GM21529 (cell line): Measurements from ENCODE around the gene RNF19B.
"Not testable (repeated sequence)": the region's sequence is repeated elsewhere in the genome, so short reads cannot be mapped to it uniquely, and the experiment has no call there.

Source experiments
- ATAC-seq: cut with Tn5 transposase; IDR thresholded peaks from one replicate; pipeline ENCODE4 v1.9.1; 2021; ENCODE audit not compliant: unreplicated experiment

RNF19B gene

DNA sequence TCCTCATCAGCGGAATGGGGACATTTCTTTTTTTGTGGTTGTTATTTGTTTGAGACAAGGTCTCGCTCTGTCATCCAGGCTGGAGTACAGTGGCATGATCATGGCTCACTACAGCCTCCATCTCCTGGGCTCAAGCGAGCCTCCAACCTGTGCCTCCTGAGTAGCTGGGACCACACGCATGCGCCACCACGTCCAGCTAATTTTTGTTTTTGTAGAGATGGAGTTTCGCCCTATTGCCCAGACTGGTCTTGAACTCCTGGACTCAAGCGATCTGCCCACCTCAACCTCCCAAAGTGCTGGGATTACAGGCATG lies 28.7 kb upstream of the RNF19B start:
- not testable (repeated sequence) for ATAC-seq

- peak; percentile 79 for ATAC-seq
These were observed 28.1 kb upstream of the RNF19B start for GRCh38 chr1:32992489-32993323.

- ATAC-seq = peak; percentile 30
These were observed 27.3 kb upstream of the RNF19B start for GRCh38 chr1:32991819-32992488.

- ATAC-seq = no peak
These were observed 26.8 kb upstream of the RNF19B start for GRCh38 chr1:32991386-32991785.

GRCh38 chr1:32990887-32991286 lies 26.3 kb upstream of the RNF19B start:
- ATAC-seq = no peak

- ATAC-seq = no peak
These were observed 24.8 kb upstream of the RNF19B start for GRCh38 chr1:32989160-32990050.

DNA sequence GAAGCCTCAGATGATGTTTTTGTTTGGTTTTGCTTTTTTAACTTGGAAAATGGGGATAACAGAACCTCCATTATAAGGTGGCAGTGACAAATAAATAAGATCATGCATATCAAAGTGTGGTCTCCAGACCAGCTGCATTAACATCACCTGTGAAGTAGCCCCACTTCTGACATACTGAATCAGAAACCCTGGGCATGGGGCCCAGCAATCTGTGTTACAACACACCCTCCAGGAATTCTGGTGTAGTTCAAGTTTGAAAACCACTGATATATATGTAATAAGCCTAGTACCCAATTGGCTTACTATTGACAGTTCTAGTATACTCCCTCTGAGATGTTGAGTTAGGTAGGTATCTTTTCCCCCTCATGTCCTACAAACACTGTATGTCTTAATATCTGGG lies 24.1 kb upstream of the RNF19B start:
- no peak for ATAC-seq

DNA sequence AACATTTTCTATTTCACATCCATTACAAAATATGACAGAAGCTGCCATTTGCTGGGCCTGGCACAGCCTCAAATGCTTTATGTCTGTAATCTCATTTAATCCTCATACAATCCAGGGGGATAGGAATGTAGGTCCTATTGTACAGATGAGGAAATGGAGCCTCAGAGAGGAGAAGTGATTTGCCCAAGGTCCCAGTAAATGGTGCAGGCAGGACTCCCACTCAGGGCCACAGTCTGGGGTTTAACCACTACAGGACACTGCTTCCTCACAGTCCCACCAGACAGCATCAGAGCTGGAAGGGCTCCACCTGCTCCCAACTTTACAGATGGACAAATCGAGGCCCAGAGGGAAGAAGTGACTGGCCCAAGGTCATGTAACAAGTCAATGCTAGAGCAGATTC lies 20.6 kb upstream of the RNF19B start:
- no peak for ATAC-seq

GRCh38 chr1:32984455-32985171 lies 20.0 kb upstream of the RNF19B start:
- no peak for ATAC-seq

DNA sequence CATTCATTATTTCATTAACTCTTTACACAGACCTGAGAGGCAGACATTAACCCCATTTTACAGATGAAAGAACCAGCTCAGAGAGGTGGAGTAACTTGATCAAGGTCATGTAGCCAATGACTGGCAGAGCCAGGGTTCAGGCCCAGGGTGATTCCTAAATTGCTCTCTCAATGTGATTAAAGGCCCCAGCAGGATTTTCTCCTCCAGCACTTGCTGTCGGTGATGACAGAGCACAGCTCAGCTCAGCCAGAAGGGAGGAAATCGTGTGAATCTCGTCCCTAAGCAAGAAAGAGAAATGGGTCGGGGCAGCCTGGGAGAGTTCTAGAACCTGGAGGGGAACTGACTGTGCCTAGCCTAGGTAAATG lies 19.5 kb upstream of the RNF19B start:
- no peak for ATAC-seq

GRCh38 chr1:32983020-32983419 lies 18.4 kb upstream of the RNF19B start:
- no peak for ATAC-seq

DNA sequence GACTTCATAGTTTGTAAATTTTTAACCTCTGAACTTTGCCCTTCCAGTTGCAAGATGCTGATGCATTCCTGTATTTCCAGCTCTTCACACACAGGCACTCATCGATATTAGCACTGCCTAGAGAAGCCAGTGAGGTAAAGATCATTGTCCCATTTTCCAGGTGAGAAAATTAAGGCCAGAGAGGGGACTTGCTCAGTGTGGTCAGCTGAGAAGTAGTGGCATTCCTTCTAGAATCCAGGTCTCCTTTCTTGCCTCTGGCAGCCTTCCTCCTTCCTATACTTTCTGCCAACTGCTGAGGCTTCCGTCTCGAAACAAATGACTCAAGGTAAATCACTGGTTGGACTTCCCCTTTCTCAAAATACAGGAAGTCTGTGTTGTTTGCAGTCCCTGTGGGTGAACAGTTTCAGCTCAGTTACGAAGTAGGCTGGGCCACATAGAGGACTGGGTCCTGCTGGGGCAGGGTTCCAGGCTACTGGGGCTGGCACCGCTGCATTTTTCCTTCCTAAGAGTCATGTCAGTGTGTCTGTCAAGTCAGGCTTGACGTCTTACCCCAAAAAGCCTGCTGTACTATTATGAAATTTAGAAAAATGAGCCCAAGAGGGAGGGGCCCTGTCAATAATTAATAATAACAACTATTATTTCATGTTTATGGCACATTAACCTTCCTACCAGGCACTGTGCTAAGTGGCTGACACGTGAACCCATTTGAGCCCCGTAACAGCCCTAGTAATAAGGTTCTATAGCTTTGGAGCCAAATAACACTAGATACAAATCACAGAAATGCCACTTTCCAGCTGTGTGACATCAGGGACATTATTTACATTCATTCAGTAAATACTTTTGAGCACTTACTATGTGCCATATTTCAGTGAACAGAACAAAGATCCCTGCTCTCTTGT lies 16.6 kb upstream of the RNF19B start:
- ATAC-seq = peak; percentile 91

DNA sequence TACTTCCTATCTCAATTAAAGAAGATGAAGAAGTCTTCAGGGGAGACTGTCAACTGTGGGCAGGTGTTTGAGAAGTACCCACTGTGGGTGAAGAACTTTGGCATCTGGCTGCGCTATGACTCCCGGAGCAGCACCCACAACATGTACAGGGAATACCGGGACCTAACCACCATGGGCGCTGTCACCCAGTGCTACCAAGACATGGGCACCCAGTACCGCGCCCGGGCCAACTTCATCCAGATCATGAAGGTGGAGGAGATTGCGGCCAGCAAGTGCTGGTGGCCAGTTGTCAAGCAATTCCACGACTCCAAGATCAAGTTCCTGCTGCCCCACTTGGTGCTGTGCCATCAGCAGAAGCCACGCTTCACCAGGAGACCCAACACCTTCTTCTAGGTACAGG lies 15.5 kb upstream of the RNF19B start:
- ATAC-seq = no peak

DNA sequence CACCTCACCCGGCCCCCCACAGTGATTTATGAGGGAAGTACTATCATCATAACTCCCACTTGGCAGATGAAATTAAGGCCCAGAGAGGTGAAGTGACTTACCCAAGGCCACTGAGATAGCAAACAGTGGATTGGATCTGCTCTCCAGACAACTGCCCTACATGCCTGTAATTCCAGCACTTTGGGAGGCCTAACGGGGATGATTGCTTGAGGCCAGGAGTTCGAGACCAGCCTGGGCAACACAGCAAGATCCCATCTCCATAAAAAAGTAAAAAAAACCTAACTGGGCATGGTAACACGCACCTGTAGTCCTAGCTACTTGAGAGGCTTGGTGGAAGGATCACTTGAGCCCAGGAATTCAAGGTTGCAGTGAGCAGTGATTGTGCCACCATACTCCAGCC lies 14.2 kb upstream of the RNF19B start:
- ATAC-seq = no peak

DNA sequence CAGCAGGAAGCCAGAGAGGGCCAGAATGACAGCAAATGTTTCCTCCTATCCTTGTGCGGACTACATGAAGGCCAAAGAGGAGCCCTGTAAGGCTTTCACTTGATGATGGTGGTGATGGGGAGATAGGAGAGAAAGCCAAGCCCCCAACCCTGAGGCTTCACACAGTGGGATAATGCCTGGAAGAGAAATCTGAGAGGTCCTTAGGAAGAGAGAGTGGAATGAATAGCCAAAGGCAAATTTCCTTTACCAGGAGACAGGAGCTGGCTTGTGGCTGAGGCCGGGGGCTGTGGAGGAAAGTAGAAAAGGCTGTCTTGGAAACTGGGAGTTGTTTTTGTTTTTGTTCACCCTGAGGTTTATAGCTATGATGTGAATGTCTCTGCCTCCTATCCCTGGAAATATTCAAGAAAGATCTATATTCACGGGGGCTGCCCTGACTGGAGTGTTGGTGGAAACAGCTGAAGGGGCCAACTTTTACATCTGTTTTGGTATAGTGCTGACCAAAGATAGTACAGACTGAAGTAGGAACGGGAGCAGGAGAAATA lies 13.0 kb upstream of the RNF19B start:
- no peak for ATAC-seq

GRCh38 chr1:32975055-32975454 lies 10.4 kb upstream of the RNF19B start:
- ATAC-seq = not testable (repeated sequence)

- ATAC-seq = not testable (repeated sequence)
These were observed 8.8 kb upstream of the RNF19B start for GRCh38 chr1:32973458-32973857.

DNA sequence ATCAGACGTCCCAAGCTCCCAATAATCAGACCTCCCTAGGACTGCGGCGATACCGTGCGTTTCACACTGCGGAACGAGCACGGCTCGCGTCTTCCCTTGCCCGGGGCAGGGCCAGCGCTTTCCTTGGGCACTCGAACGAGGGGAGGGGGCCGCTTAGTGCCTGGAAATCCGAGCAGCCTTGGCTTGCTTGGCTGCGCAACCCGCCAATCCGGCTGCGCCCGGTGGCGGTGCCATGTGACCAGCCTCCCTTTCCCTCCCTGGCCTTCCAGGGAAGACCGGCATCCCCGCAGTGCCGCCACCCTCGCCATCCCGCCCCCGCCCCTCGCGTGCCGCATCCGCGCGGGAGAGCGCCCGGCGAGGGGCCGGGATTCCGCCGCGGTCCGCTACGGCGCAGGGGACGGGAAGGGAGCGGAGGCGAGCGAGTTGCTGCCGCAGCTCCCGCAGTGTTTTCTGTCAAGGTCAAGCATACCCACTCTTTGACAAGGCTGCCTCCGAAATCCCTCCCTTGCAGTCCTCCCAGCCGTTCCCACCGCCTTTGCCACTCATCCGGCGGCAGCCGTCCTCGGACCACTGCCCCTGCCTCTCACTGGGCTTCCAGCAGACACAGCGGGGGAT lies 8.3 kb upstream of the RNF19B start:
- no peak for ATAC-seq

GRCh38 chr1:32971576-32971975 lies 7.0 kb upstream of the RNF19B start:
- no peak for ATAC-seq
